Prostate gland (tissue), 2 donors: ENCODE results near the gene ALDH3A1. TPM values are rescaled to one million over a fixed set of nuclear protein-coding genes. Genes with fewer than 3 reads are reported as not detected.
A peak's percentile ranks its signal among the peaks of the same experiment; 100 is the strongest.

Experiments used
- DNase-seq: peaks from one replicate; pipeline ENCODE4 v3.0.0-alpha.2; 2019; ENCODE audit warnings: low spot score
- H3K27ac ChIP-seq, 2 donors: fragments of 200-600 bp; sonication (generic); 2 replicates each; pipeline ENCODE4 v1.5.1; 2017 to 2019
- H3K27me3 ChIP-seq: fragments of 200-600 bp; sonication (generic); replicated peaks from 2 replicates; pipeline ENCODE4 v1.5.1; 2019; ENCODE audit not compliant: insufficient read depth
- H3K36me3 ChIP-seq, 2 donors: fragments of 200-600 bp; sonication (generic); 1 replicate in 1 of 2; 2 replicates in 1 of 2; pipeline versions ENCODE4 v1.5.1 to v1.8.1; 2017 to 2019
- H3K4me1 ChIP-seq: fragments of 200-600 bp; sonication (generic); replicated peaks from 2 replicates; pipeline ENCODE4 v1.5.1; 2019
- H3K4me3 ChIP-seq, 2 donors: fragments of 200-600 bp; sonication (generic); 2 replicates each; pipeline ENCODE4 v1.5.1; 2017 to 2019
- H3K9me3 ChIP-seq: fragments of 200-600 bp; sonication (generic); 2 replicates; pipeline ENCODE4 v1.5.1; 2017
- CTCF ChIP-seq, 4 experiments: fragments of 200-600 bp in 2 of 4; fragments of 450-650 bp in 2 of 4; sonication (generic) in 2 of 4; IDR thresholded peaks; 1 replicate in 3 of 4; 2 replicates in 1 of 4; pipeline ENCODE4 v1.5.1; 2016 to 2019; ENCODE audit warnings: antibody characterized with exemption in 4 of 4, mild to moderate bottlenecking in 2 of 4, moderate library complexity in 2 of 4
- POLR2A ChIP-seq: fragments of 450-650 bp; IDR thresholded peaks from one replicate; pipeline ENCODE4 v1.6.1; 2016; ENCODE audit warnings: antibody characterized with exemption, mild to moderate bottlenecking
- POLR2AphosphoS5 ChIP-seq: sonication (generic); formaldehyde crosslinking; IDR thresholded peaks from one replicate; pipeline ENCODE4 v1.6.1; 2017; ENCODE audit warnings: antibody characterized with exemption
- WGBS: methylation state at CpG from one replicate; pipeline ENCODE4 v1.1.5; 2018; 5-methylcytosine and 5-hydroxymethylcytosine counted together
- intact Hi-C: fragments of 100-400 bp; cut with DNase I; formaldehyde crosslinking; loops from one replicate; pipeline ENCODE4 v1.14.2; 2022
- total RNA-seq, 2 donors: library from RNA; depleted of rRNA; stranded (reverse); fragments of >200 nt; gene quantifications; one replicate each; pipeline ENCODE4 v1.1.0, GENCODE V29; 2016

Gene ALDH3A1
- total RNA-seq, 2 donors from 2014 or later: 2.1 to 12.8 TPM

- H3K9me3 ChIP-seq: no peaks in the 10 kb centered on the region
- no peak overlapping the region for H3K4me3 ChIP-seq
- DNase-seq: no peak
- H3K27me3 ChIP-seq: no peaks in the 10 kb centered on the region
- no peaks in the 10 kb centered on the region for H3K36me3 ChIP-seq
- TF ChIP-seq POLR2A: no peak
- no peak for TF ChIP-seq POLR2AphosphoS5
- no peak for TF ChIP-seq CTCF (IDR thresholded peaks at IDR 0.05)
- intact Hi-C loops: no loop called here
- whole genome bisulfite sequencing: 94% methylated on average over 11 of the region's 11 CpGs
- H3K4me1 ChIP-seq: no peaks in the 10 kb centered on the region
- no peak overlapping the region for H3K27ac ChIP-seq
Measured at GRCh38 chr17:19755821-19756510, 7.9 kb upstream of the ALDH3A1 start.

- Histone ChIP-seq H3K4me3 (no peak overlapping the region), H3K36me3 (no peaks in the 10 kb centered on the region), H3K27ac (no peak overlapping the region), H3K4me1 (no peaks in the 10 kb centered on the region), H3K9me3 (no peaks in the 10 kb centered on the region), H3K27me3 (no peaks in the 10 kb centered on the region)
- no peak for TF ChIP-seq POLR2AphosphoS5
- no peak for TF ChIP-seq POLR2A
- no peak for TF ChIP-seq CTCF (IDR thresholded peaks at IDR 0.05)
- intact Hi-C loops: no loop called here
- DNase-seq: no peak
- 93% methylated on average over 6 of the region's 6 CpGs for WGBS
Measured at GRCh38 chr17:19755392-19755791, 7.3 kb upstream of the ALDH3A1 start.

GRCh38 chr17:19753661-19754463, 5.8 kb upstream of the ALDH3A1 start:
- Histone ChIP-seq H3K27ac (peak overlapping the region; percentile 3 to 61), H3K4me1 (no peaks in the 10 kb centered on the region), H3K27me3 (no peaks in the 10 kb centered on the region), H3K9me3 (no peaks in the 10 kb centered on the region), H3K36me3 (no peaks in the 10 kb centered on the region), H3K4me3 (no peak overlapping the region)
- intact Hi-C loops: no loop called here
- peak; percentile 73 for DNase-seq
- peak; percentile 50 for TF ChIP-seq POLR2AphosphoS5
- peak; percentile 21 to 78 (median 58) for TF ChIP-seq CTCF (IDR thresholded peaks at IDR 0.05)
- TF ChIP-seq POLR2A: no peak
- 51% methylated on average over 12 of the region's 12 CpGs for WGBS

GRCh38 chr17:19753051-19753509, 5.0 kb upstream of the ALDH3A1 start:
- Histone ChIP-seq H3K27ac (peak overlapping the region; percentile 61 to 75), H3K36me3 (no peaks in the 10 kb centered on the region), H3K27me3 (no peaks in the 10 kb centered on the region), H3K4me3 (no peak overlapping the region), H3K4me1 (no peaks in the 10 kb centered on the region), H3K9me3 (no peaks in the 10 kb centered on the region)
- WGBS: 30% methylated on average over 12 of the region's 12 CpGs
- intact Hi-C loops: no loop called here
- TF ChIP-seq POLR2AphosphoS5 (peak; percentile 89), CTCF (IDR thresholded peaks at IDR 0.05) (peak in 1 of 4 experiments; percentile 22), POLR2A (no peak)
- peak; percentile 92 for DNase-seq
